Uterus (tissue), 4 donors: ENCODE results near the gene LYST. TPM values are rescaled to one million over a fixed set of nuclear protein-coding genes. Genes with fewer than 3 reads are reported as not detected.
"Not testable (repeated sequence)": the region's sequence is repeated elsewhere in the genome, so short reads cannot be mapped to it uniquely, and the experiment has no call there.

Experiments used
- DNase-seq, 2 donors: peaks; one replicate each; pipeline ENCODE4 v3.0.0-alpha.2; 2019 to 2020
- H3K27ac ChIP-seq, 2 donors: fragments of 200-600 bp; sonication (generic); 1 replicate in 1 of 2; 2 replicates in 1 of 2; pipeline ENCODE4 v1.5.1; 2016 to 2018
- H3K27me3 ChIP-seq, 2 donors: fragments of 200-600 bp; sonication (generic); one replicate each; pipeline ENCODE4 v1.5.1; 2018 to 2019; ENCODE audit warnings: control low read depth in 1 of 2
- H3K36me3 ChIP-seq, 2 donors: fragments of 200-600 bp; sonication (generic); one replicate each; pipeline ENCODE4 v1.5.1; 2019; ENCODE audit warnings: control low read depth in 1 of 2
- H3K4me1 ChIP-seq, 2 donors: fragments of 200-600 bp; sonication (generic); one replicate each; pipeline ENCODE4 v1.5.1; 2018 to 2019; ENCODE audit warnings: control low read depth in 1 of 2
- H3K4me3 ChIP-seq, 2 donors: fragments of 200-600 bp; sonication (generic); 1 replicate in 1 of 2; 2 replicates in 1 of 2; pipeline ENCODE4 v1.5.1; 2018 to 2019; ENCODE audit warnings: mild to moderate bottlenecking in 1 of 2
- H3K9me3 ChIP-seq, 2 donors: fragments of 200-600 bp; sonication (generic); one replicate each; pipeline ENCODE4 v1.5.1; 2019; ENCODE audit warnings: control low read depth in 1 of 2
- POLR2A ChIP-seq, 2 donors: fragments of 450-650 bp; IDR thresholded peaks; one replicate each; pipeline ENCODE4 v1.6.1; 2016; ENCODE audit warnings: antibody characterized with exemption in 2 of 2, mild to moderate bottlenecking in 1 of 2, moderate library complexity in 1 of 2
- intact Hi-C: fragments of 100-400 bp; cut with DNase I; formaldehyde crosslinking; loops from one replicate; pipeline ENCODE4 v1.15.1; 2023; ENCODE audit warnings: low total_unique reads
- total RNA-seq, 4 donors: library from RNA; depleted of rRNA in 3 of 4; stranded (reverse); fragments of >200 nt in 3 of 4; gene quantifications; one replicate each; pipeline versions ENCODE4 v1.1.0 to v1.2.4, GENCODE V29; 2014 to 2023
- TF ChIP-seq, protein P1 (sequence below), 4 experiments: fragments of 200-600 bp in 2 of 4; fragments of 450-650 bp in 2 of 4; sonication (generic) in 2 of 4; IDR thresholded peaks; one replicate each; pipeline ENCODE4 v1.5.1; 2016 to 2019; ENCODE audit warnings: antibody characterized with exemption in 4 of 4, mild to moderate bottlenecking in 2 of 4, moderate library complexity in 1 of 4
- donor health status: DM: yes; HTN: yes; CAD: no.

Gene LYST
- total RNA-seq, 4 donors from 2014 or later, result 25.6 to 68.2 (median 32.9) TPM

DNA sequence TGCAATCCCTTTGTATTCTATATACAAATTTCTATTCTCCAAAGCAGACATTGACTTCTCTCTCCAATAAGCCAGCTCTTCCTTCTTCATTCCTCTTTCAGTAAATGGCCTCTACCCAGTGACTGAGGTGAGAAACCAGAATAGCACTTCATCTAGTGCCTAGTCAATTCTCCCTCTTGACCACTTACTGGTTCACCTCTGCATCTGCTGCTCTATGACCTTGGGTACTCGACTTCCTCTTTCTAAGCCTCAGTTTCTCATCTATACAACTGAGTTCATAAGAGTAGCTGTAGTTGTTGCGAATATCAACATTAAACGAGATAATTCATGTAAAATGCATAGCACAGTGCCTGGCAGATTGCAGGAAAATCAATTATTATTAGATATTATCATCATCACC, 12.4 kb downstream of the LYST start:
- no peak for DNase-seq
- H3K4me1 ChIP-seq, result peaks cover 0 to 4% of the 10 kb centered on the region in 2 donors
- no peaks in the 10 kb centered on the region for H3K27me3 ChIP-seq
- TF ChIP-seq, protein P1, sequence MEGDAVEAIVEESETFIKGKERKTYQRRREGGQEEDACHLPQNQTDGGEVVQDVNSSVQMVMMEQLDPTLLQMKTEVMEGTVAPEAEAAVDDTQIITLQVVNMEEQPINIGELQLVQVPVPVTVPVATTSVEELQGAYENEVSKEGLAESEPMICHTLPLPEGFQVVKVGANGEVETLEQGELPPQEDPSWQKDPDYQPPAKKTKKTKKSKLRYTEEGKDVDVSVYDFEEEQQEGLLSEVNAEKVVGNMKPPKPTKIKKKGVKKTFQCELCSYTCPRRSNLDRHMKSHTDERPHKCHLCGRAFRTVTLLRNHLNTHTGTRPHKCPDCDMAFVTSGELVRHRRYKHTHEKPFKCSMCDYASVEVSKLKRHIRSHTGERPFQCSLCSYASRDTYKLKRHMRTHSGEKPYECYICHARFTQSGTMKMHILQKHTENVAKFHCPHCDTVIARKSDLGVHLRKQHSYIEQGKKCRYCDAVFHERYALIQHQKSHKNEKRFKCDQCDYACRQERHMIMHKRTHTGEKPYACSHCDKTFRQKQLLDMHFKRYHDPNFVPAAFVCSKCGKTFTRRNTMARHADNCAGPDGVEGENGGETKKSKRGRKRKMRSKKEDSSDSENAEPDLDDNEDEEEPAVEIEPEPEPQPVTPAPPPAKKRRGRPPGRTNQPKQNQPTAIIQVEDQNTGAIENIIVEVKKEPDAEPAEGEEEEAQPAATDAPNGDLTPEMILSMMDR (IDR thresholded peaks at IDR 0.05), result no peak
- TF ChIP-seq POLR2A (IDR thresholded peaks at IDR 0.05), result no peak
- H3K4me3 ChIP-seq, result no peak overlapping the region
- H3K27ac ChIP-seq, result no peak overlapping the region
- no peaks in the 10 kb centered on the region for H3K36me3 ChIP-seq
- no peaks in the 10 kb centered on the region for H3K9me3 ChIP-seq
- intact Hi-C loops, result no loop called here

GRCh38 chr1:235853653-235854052, 13.1 kb downstream of the LYST start:
- H3K36me3 ChIP-seq, result no peaks in the 10 kb centered on the region
- TF ChIP-seq, protein P1 (IDR thresholded peaks at IDR 0.05), result no peak
- no peak for TF ChIP-seq POLR2A (IDR thresholded peaks at IDR 0.05)
- H3K4me3 ChIP-seq, result no peak overlapping the region
- H3K4me1 ChIP-seq, result peaks cover 0 to 4% of the 10 kb centered on the region in 2 donors
- no peak for DNase-seq
- H3K9me3 ChIP-seq, result no peaks in the 10 kb centered on the region
- no peak overlapping the region for H3K27ac ChIP-seq
- intact Hi-C loops, result no loop called here
- no peaks in the 10 kb centered on the region for H3K27me3 ChIP-seq

GRCh38 chr1:235852887-235853286, 13.8 kb downstream of the LYST start:
- Histone ChIP-seq H3K36me3 (no peaks in the 10 kb centered on the region), H3K27ac (no peak overlapping the region), H3K9me3 (no peaks in the 10 kb centered on the region), H3K27me3 (no peaks in the 10 kb centered on the region), H3K4me3 (no peak overlapping the region), H3K4me1 (peaks cover 0 to 4% of the 10 kb centered on the region in 2 donors)
- DNase-seq, result no peak
- intact Hi-C loops, result no loop called here
- TF ChIP-seq POLR2A (IDR thresholded peaks at IDR 0.05), result no peak
- TF ChIP-seq, protein P1 (IDR thresholded peaks at IDR 0.05), result no peak

DNA sequence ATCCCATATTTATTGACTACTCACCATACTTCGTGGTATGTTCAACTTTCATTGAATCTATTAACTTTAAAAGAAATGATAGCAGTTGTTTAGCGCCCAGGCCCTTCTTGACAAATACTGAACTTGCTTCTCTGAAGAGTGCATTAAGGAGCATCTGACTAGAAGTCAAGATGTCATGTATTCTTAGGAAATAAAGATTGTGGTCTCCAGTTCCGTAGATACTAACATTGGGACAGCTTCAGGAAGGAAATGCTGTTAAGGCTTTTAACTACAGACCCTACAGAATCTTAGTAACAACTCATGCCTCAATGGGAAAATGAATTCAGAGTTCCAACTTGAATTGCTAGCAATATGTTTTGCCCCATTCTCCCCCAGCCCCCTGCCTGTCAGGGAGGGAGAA, 14.8 kb downstream of the LYST start:
- Histone ChIP-seq H3K4me1 (peaks cover 0 to 4% of the 10 kb centered on the region in 2 donors), H3K27ac (no peak overlapping the region), H3K36me3 (no peaks in the 10 kb centered on the region), H3K9me3 (no peaks in the 10 kb centered on the region), H3K4me3 (no peak overlapping the region), H3K27me3 (no peaks in the 10 kb centered on the region)
- no peak for TF ChIP-seq POLR2A (IDR thresholded peaks at IDR 0.05)
- TF ChIP-seq, protein P1 (IDR thresholded peaks at IDR 0.05), result no peak
- no peak for DNase-seq
- intact Hi-C loops, result no loop called here

GRCh38 chr1:235848251-235848650, 18.5 kb downstream of the LYST start:
- H3K4me1 ChIP-seq, intact Hi-C loops: not testable (repeated sequence)

GRCh38 chr1:235845656-235846107, 21.0 kb downstream of the LYST start:
- H3K9me3 ChIP-seq, H3K4me1 ChIP-seq, intact Hi-C loops, H3K27ac ChIP-seq, H3K27me3 ChIP-seq, H3K4me3 ChIP-seq, DNase-seq, H3K36me3 ChIP-seq: not testable (repeated sequence)

More at GRCh38 chr1:235848251-235848650, 18.5 kb downstream of the LYST start:
- not testable (repeated sequence) for H3K27ac ChIP-seq, H3K27me3 ChIP-seq, H3K4me3 ChIP-seq, H3K36me3 ChIP-seq, DNase-seq, H3K9me3 ChIP-seq
